H9 (cell line): ENCODE measurements around the gene CTU1. TPM values are rescaled to one million over a fixed set of nuclear protein-coding genes. Genes with fewer than 3 reads are reported as not detected.

ENCODE experiments used
- DNase-seq: peaks from one replicate; pipeline ENCODE4 v3.0.0-alpha.2; 2017
- H2AFZ ChIP-seq: one replicate; pipeline ENCODE4 v1.6.1; 2013; ENCODE audit warnings: mild to moderate bottlenecking, low read length, control low read depth, moderate library complexity
- H2AK5ac ChIP-seq: 2 replicates; pipeline ENCODE4 v1.6.1; 2013; ENCODE audit warnings: low read length, control low read depth, mixed read lengths; ENCODE audit not compliant: insufficient read length
- H2BK120ac ChIP-seq: one replicate; pipeline ENCODE4 v1.6.1; 2013; ENCODE audit warnings: low read depth, mild to moderate bottlenecking, low read length, control low read depth, inconsistent platforms; ENCODE audit not compliant: poor library complexity, severe bottlenecking
- H2BK12ac ChIP-seq: 2 replicates; pipeline ENCODE4 v1.6.1; 2013; ENCODE audit warnings: low read length, control low read depth, mixed read lengths, low read depth; ENCODE audit not compliant: insufficient read length
- H2BK15ac ChIP-seq: 2 replicates; pipeline ENCODE4 v1.6.1; 2013; ENCODE audit warnings: low read depth, low read length, control low read depth
- H2BK20ac ChIP-seq: one replicate; pipeline ENCODE4 v1.6.1; 2013; ENCODE audit warnings: low read depth, mild to moderate bottlenecking, low read length, control low read depth, inconsistent platforms; ENCODE audit not compliant: poor library complexity, severe bottlenecking
- H2BK5ac ChIP-seq: 2 replicates; pipeline ENCODE4 v1.6.1; 2013; ENCODE audit warnings: low read length, control low read depth, mixed read lengths; ENCODE audit not compliant: insufficient read length
- H3K14ac ChIP-seq: 2 replicates; pipeline ENCODE4 v1.6.1; 2013; ENCODE audit warnings: low read length, control low read depth; ENCODE audit not compliant: insufficient read depth
- H3K18ac ChIP-seq: 2 replicates; pipeline ENCODE4 v1.6.1; 2013; ENCODE audit warnings: low read depth, mild to moderate bottlenecking, mixed read lengths, low read length, control low read depth; ENCODE audit not compliant: insufficient read length
- H3K23ac ChIP-seq: 2 replicates; pipeline ENCODE4 v1.6.1; 2013; ENCODE audit warnings: low read length, control low read depth, mixed read lengths, low read depth; ENCODE audit not compliant: insufficient read length
- H3K23me2 ChIP-seq: 2 replicates; pipeline ENCODE4 v1.6.1; 2013; ENCODE audit warnings: low read depth, mild to moderate bottlenecking, mixed read lengths, low read length, control low read depth; ENCODE audit not compliant: insufficient read length, poor library complexity, severe bottlenecking
- H3K27ac ChIP-seq: 2 replicates; pipeline ENCODE4 v1.5.1; 2013; ENCODE audit warnings: low read length, control low read depth, mixed read lengths, low read depth; ENCODE audit not compliant: insufficient read length
- H3K27me3 ChIP-seq: 2 replicates; pipeline ENCODE4 v1.6.1; 2013; ENCODE audit warnings: low read length, control low read depth, inconsistent platforms; ENCODE audit not compliant: insufficient read depth
- H3K4ac ChIP-seq: 2 replicates; pipeline ENCODE4 v1.6.1; 2013; ENCODE audit warnings: low read depth, mild to moderate bottlenecking, control low read depth, inconsistent platforms, low read length, moderate library complexity
- H3K4me1 ChIP-seq: 2 replicates; pipeline ENCODE4 v1.6.1; 2013; ENCODE audit warnings: low read length, control low read depth, inconsistent platforms; ENCODE audit not compliant: insufficient read depth
- H3K4me2 ChIP-seq: 2 replicates; pipeline ENCODE4 v1.6.1; 2013; ENCODE audit warnings: low read length, control low read depth, mixed read lengths; ENCODE audit not compliant: insufficient read length, insufficient read depth
- H3K56ac ChIP-seq: 2 replicates; pipeline ENCODE4 v1.6.1; 2013; ENCODE audit warnings: low read depth, mild to moderate bottlenecking, mixed read lengths, low read length, control low read depth; ENCODE audit not compliant: insufficient read length
- H3K79me1 ChIP-seq: 2 replicates; pipeline ENCODE4 v1.6.1; 2013; ENCODE audit warnings: low read depth, mild to moderate bottlenecking, moderate library complexity, low read length, control low read depth, inconsistent platforms; ENCODE audit not compliant: insufficient read depth, poor library complexity, severe bottlenecking
- H3K79me2 ChIP-seq: 2 replicates; pipeline ENCODE4 v1.6.1; 2013; ENCODE audit warnings: low read length, control low read depth, inconsistent platforms; ENCODE audit not compliant: insufficient read depth
- H3K9ac ChIP-seq: 2 replicates; pipeline ENCODE4 v1.6.1; 2013; ENCODE audit warnings: low read length, control low read depth, mixed read lengths; ENCODE audit not compliant: insufficient read length; ENCODE audit errors: extremely low read depth
- H3K9me3 ChIP-seq: one replicate; pipeline ENCODE4 v1.6.1; 2013; ENCODE audit warnings: low read depth, low read length, inconsistent platforms; ENCODE audit not compliant: control insufficient read depth
- H3T11ph ChIP-seq: one replicate; pipeline ENCODE4 v1.6.1; 2013; ENCODE audit warnings: mild to moderate bottlenecking, low read length, control low read depth, inconsistent platforms
- H4K20me1 ChIP-seq: one replicate; pipeline ENCODE4 v1.6.1; 2013; ENCODE audit not compliant: control insufficient read depth, insufficient read length, insufficient read depth
- H4K5ac ChIP-seq: 2 replicates; pipeline ENCODE4 v1.6.1; 2013; ENCODE audit warnings: low read depth, mild to moderate bottlenecking, mixed read lengths, low read length, control low read depth; ENCODE audit not compliant: insufficient read length
- H4K8ac ChIP-seq: replicated peaks from 2 replicates; pipeline ENCODE4 v1.6.1; 2013; ENCODE audit warnings: low read length, control low read depth, mixed read lengths, low read depth; ENCODE audit not compliant: insufficient read length
- H4K91ac ChIP-seq: 2 replicates; pipeline ENCODE4 v1.6.1; 2013; ENCODE audit warnings: low read depth, mild to moderate bottlenecking, moderate library complexity, mixed read lengths, low read length, control low read depth; ENCODE audit not compliant: insufficient read length
- H3K27ac Mint-ChIP-seq, 3 experiments: 2 replicates in 2 of 3; 3 replicates in 1 of 3; pipeline ENCODE4 v1.8.0; 2020 to 2021; ENCODE audit warnings: mixed read lengths in 3 of 3, mild to moderate bottlenecking in 1 of 3, moderate library complexity in 1 of 3
- H3K27me3 Mint-ChIP-seq: 2 replicates; pipeline ENCODE4 v1.8.0; 2021; ENCODE audit warnings: low read depth, mild to moderate bottlenecking, moderate library complexity, mixed read lengths
- H3K36me3 Mint-ChIP-seq, 3 experiments: 2 replicates in 2 of 3; 3 replicates in 1 of 3; pipeline ENCODE4 v1.8.0; 2020 to 2021; ENCODE audit warnings: low read depth in 3 of 3, mixed read lengths in 3 of 3; ENCODE audit not compliant: insufficient read depth in 1 of 3
- H3K4me1 Mint-ChIP-seq, 2 experiments: 2 replicates each; pipeline ENCODE4 v1.8.0; 2020; ENCODE audit warnings: mixed read lengths in 2 of 2
- H3K4me3 Mint-ChIP-seq, 2 experiments: 2 replicates in 1 of 2; 3 replicates in 1 of 2; pipeline ENCODE4 v1.8.0; 2020 to 2021; ENCODE audit warnings: mild to moderate bottlenecking in 2 of 2, mixed read lengths in 2 of 2, moderate library complexity in 1 of 2
- H3K9me3 Mint-ChIP-seq, 2 experiments: 2 replicates in 1 of 2; 3 replicates in 1 of 2; pipeline ENCODE4 v1.8.0; 2020; ENCODE audit warnings: mild to moderate bottlenecking in 2 of 2, mixed read lengths in 2 of 2, moderate library complexity in 1 of 2
- CTCF ChIP-seq: fragments of 200-600 bp; sonication (generic); conservative IDR thresholded peaks from 3 replicates; pipeline ENCODE4 v1.8.0; 2021; ENCODE audit warnings: antibody characterized with exemption, mild to moderate bottlenecking
- whole genome bisulfite sequencing: extraction: QIAGEN DNeasy Blood & Tissue Kit; methylation state at CpG from one replicate; pipeline ENCODE4 v1.1.7; 2013; ENCODE audit warnings: missing lambda C conversion rate, low lambda C conversion rate, mixed read lengths; ENCODE audit not compliant: insufficient read length; ENCODE audit errors: extremely low coverage; 5-methylcytosine and 5-hydroxymethylcytosine counted together
- total RNA-seq: library from RNA; stranded (reverse); gene quantifications from 2 replicates; pipeline ENCODE4 v1.2.1, GENCODE V29; 2021

The CTU1 gene
- total RNA-seq, 1 experiment from 2014 or later, result 8.8 TPM

GRCh38 chr19:51089786-51090185, 18.4 kb downstream of the CTU1 start:
- no peak for TF ChIP-seq CTCF
- Histone ChIP-seq H2BK12ac (no peak overlapping the region), H3T11ph (no peak overlapping the region), H3K79me1 (no peaks in the 10 kb centered on the region), H2AFZ (no peak overlapping the region), H4K91ac (no peak overlapping the region), H4K5ac (no peak overlapping the region), H2BK20ac (no peak overlapping the region), H3K56ac (no peak overlapping the region), H4K20me1 (no peaks in the 10 kb centered on the region), H3K23ac (no peak overlapping the region), H4K8ac (no peak overlapping the region), H3K79me2 (no peaks in the 10 kb centered on the region), H3K14ac (no peak overlapping the region), H2BK120ac (no peak overlapping the region), H3K23me2 (no peaks in the 10 kb centered on the region), H2BK15ac (no peak overlapping the region), H3K27me3 (no peaks in the 10 kb centered on the region), H3K27ac (no peak overlapping the region), H3K18ac (no peak overlapping the region), H3K9ac (no peak overlapping the region), H3K4me2 (no peak overlapping the region), H2AK5ac (no peak overlapping the region), H2BK5ac (no peak overlapping the region), H3K4me1 (peaks cover 2% of the 10 kb centered on the region; the same call in 1 of the 2 replicates), H3K9me3 (no peaks in the 10 kb centered on the region), H3K4ac (no peak overlapping the region)
- no peak for DNase-seq
- no peak overlapping the region; a peak in 2 of 7 replicates for H3K27ac Mint-ChIP-seq
- peaks cover 25 to 36% of the 10 kb centered on the region in 2 experiments for H3K4me1 Mint-ChIP-seq
- no peaks in the 10 kb centered on the region; a peak in 1 of 7 replicates for H3K36me3 Mint-ChIP-seq
- peaks cover 6% of the 10 kb centered on the region for H3K27me3 Mint-ChIP-seq
- no CpG with 5 or more reads among the region's 17 CpGs for WGBS
- no peaks in the 10 kb centered on the region for H3K9me3 Mint-ChIP-seq
- no peak overlapping the region for H3K4me3 Mint-ChIP-seq
